ENCODE data around the gene CACNA1B.
"Not testable (repeated sequence)": the region's sequence is repeated elsewhere in the genome, so short reads cannot be mapped to it uniquely, and the experiment has no call there.

The CACNA1B gene

GRCh38 chr9:138120511-138121437 lies 243.2 kb downstream of the CACNA1B start:
- no peak for DNase-seq

GRCh38 chr9:138121438-138122050 lies 244.0 kb downstream of the CACNA1B start:
- no peak for DNase-seq

DNA sequence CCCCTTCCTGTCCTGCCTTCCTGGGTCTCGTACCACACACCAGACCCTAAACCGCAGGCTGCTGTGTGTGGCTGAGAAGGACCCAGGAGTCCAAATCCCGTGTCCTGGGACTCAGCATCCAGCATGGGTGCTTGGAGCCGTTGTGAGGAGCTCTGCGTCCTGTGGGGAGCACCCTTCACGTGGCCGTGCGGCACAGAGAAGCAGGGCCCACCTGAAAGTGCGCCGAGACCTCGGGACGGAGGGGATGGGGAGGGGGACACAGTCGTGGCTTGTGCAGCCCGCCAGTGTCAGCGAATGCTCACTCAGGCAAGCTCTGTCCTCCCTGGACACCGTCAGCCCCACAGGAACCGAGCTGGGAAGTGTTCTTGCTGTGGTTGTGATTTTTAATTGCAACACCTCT lies 244.6 kb downstream of the CACNA1B start:
- DNase-seq = no peak

DNA sequence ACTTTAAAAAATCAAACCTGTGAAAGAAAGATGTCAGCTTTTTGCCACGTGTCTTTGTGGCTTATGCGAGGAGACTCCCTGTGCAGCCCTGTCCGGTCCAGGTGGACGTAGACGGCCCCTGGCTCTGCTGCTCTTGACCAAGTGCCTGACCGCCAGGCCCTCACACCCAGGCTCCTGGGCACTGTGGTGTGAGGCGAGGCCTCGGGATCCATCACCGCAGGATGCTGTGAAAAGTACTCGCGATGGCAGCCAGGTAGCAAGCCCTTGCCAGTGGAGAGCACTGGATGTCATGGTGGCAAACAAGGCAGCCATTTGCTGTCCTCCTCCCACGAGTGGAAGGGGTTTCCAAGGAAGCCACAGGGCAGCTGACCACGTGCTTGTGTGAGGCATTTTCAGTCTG lies 245.1 kb downstream of the CACNA1B start:
- no peak for DNase-seq

DNA sequence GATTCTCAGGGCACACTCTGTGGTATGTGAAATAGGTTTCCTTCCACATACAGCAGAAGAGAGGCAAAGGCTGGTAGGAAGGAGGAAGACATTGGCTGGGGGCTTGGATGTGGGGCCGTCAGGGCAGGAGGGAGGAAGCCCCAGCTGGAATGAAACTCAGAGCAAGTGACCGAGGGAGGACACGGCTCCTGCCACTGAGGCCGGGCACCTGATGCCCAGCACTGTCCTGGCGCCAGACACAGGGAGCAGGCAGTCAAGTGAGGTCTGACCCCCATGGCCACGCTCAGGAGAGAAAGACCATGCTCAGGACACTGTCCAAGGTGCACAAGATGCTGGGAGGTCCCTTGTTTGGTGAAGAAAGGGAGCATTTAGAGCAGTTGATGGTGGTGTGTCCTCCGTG lies 245.5 kb downstream of the CACNA1B start:
- DNase-seq = no peak

DNA sequence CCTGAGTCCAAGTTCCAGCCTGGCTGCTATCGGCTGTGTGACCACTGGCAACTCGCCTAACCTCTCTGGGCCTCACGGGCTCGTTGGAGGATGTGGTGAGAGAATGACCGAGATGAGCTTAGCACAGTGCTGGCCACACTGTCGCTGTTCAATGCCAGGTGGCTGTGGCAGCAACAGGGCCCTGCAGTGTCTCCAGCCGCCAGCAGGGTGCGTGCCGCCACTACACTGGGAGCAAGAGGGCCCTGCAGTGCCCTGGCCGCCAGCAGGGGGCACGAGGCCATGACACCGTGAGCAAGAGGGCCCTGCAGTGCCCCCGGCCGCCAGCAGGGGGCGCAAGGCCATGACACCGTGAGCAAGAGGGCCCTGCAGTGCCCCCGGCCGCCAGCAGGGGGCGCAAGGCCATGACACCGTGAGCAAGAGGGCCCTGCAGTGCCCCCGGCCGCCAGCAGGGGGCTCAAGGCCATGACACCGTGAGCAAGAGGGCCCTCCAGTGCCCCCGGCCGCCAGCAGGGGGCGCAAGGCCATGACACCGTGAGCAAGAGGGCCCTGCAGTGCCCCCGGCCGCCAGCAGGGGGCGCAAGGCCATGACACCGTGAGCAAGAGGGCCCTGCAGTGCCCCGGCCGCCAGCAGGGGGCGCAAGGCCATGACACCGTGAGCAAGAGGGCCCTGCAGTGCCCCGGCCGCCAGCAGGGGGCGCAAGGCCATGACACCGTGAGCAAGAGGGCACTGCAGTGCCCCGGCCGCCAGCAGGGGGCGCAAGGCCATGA lies 248.7 kb downstream of the CACNA1B start:
- DNase-seq = peak; percentile 61

DNA sequence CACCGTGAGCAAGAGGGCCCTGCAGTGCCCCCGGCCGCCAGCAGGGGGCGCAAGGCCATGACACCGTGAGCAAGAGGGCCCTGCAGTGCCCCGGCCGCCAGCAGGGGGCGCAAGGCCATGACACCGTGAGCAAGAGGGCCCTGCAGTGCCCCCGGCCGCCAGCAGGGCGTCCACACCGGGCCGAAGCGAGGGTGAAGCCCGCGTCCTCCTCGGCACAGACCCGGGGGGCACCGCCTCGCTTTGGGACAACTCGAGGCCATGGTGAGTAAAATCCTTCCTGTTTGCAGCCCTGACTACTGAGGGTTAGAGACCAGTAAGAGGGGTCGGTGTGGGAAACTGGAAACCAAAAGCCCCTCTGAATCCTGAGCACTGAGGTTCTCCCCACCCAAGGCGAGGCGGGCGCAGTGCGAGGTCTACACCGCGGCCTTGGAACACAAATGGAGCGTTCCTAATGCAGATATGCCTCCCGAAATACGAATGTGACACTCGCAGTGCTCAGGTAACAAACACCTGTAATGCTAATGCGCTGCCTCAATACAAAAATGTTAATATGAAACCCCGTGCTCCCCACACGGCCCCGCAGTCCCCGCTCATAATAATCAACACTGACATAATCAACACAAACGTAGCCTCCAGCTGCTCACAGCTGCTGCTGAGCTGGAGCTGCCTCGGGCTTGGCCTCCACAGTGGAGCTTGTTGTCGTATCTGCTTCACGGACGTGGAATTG lies 249.4 kb downstream of the CACNA1B start:
- DNase-seq = peak; percentile 16

DNA sequence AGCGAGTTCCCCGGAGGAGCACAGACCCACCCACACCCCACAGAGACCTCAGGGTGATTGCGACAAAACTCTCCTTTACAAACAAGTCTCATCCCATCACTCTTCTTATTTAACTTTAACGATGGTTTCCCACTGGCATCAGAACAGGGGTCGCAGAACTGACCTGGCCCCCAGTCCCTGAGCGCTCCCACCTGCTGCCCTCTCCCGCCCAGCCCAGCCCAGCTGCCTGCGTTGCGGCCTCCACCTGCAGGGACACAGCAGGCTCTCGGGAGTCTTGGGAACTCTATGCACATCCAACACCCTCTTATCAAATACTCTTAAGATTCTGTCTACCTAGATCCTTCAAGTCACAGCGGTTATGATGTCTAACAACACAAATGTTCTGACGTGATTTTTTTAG lies 250.4 kb downstream of the CACNA1B start:
- DNase-seq = peak; percentile 45

DNA sequence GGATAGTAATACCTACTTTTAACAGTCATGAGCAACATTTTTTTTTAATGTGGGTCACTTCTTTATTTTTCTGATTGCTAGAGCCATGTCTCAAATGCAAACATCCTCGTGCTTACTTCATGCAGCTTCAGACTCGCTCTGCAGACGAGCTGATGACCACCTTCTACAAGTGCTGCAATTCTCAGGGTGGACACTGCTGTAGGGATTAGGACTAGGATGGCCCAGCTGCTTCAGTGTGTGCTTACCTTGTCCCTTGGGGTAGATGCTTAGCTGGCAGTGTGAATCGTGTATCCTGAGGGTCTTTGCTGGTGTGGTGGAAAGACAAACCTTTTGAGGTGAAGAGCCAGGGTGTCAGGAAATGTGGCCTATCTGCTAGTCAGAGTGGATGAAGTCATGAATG lies 251.7 kb downstream of the CACNA1B start:
- not testable (repeated sequence) for DNase-seq

- DNase-seq = not testable (repeated sequence)
Measured at GRCh38 chr9:138132946-138133705, 255.5 kb downstream of the CACNA1B start.

- not testable (repeated sequence) for DNase-seq
Measured at GRCh38 chr9:138134581-138134980, 257.0 kb downstream of the CACNA1B start.

DNA sequence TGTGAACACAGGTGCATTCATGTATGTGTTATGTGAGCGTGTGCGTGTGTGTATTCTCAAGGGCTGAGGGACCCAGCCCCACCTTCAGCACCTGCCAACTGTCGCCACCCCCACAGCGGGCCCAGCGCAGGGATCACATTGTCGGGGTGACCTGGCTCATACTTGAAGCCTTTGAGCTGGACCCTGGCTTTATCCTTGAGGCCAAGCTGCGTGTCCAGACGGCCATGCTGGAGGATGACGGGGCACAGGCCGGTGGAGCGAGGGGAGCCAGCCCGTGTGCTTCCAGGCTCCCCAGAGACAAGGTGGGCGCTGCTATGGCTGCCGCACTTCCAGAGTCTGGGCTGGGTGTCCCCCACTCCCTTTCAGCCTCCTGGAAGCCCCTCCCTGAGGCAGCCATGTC lies 261.5 kb downstream of the CACNA1B start:
- not testable (repeated sequence) for DNase-seq

DNA sequence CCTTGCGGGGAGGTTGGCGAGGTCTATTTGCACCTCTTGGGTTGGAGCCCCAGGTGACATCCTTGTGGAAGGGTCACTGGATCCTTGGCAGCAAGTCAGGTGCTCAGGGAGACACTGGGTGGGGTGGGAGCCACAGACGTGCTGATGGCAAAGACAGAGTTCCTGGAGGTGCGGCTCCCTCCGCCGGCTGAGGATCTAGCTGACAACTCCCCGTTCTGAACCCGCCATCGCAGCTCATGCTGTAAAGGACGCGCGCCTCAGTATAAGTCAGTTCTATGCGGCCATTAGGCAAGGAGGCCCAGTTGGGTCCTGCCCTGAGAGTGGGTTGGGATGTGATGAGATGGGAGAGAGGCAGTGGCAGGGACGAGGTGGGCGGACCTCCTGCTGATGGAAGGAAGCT lies 263.4 kb downstream of the CACNA1B start:
- DNase-seq = not testable (repeated sequence)

GRCh38 chr9:138142528-138143244 lies 265.1 kb downstream of the CACNA1B start:
- DNase-seq = not testable (repeated sequence)

- not testable (repeated sequence) for DNase-seq
Measured at GRCh38 chr9:138143491-138143890, 265.9 kb downstream of the CACNA1B start.

DNA sequence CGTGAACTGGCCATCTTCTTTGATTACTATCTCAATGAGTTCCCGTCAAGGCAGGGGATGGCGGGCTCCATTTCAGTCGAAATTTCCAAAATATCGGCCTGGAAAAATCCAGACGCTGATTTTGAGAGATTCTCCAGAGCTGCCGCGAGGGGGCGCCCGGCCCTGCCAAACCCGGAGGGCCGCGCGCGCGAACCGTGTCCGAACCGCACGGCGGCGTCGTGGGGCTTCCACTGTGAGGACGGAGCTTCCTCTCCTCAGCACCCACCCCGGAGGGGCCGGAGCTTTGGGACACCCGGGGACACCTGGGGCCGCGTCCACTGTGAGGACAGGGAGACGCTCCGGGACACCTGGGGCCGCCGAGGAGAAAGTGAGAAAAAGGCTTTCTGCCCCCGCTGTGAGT lies 270.0 kb downstream of the CACNA1B start:
- peak; percentile 51 for DNase-seq

DNA sequence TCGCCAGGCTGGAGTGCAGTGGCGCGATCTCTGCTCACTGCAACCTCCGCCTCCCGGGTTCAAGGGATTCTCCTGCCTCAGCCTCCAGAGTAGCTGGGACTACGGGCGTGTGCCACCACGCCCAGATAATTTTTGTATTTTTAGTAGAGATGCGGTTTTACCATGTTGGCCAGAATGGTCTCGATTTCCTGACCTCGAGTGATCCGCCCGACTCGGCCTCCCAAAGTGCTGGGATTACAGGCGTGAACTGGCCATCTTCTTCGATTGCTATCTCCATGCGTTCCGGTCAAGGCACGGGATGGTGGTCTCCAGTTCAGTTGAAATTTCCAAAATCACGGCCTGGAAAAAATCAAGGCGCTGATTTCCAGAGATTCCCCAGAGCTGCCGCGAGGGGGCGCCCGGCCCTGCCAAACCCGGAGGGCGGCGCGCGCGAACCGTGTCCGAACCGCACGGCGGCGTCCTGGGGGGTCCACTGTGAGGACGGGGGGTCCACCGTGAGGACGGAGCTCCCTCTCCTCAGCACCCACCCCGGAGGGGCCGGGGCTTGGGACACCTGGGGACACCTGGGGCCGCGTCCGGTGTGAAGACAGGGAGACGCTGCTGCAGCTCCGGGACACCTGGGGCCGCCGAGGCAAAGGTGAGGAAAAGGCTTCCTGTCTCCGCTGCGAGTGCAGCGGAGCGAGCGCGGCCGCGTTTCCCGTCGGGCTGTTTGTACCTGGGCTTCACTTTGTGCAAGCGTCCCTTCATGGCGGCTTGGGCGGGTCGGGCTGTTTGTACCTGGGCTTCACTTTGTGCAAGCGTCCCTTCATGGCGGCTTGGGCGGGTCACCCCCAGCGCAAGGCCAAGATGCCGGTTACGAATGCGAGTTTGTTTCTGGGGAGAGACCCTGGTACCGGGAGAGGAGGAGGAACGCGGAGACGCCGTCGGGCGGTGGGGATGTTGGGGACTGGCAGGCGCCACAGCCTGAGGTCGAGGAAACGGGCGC lies 272.4 kb downstream of the CACNA1B start:
- DNase-seq = peak; percentile 53

DNA sequence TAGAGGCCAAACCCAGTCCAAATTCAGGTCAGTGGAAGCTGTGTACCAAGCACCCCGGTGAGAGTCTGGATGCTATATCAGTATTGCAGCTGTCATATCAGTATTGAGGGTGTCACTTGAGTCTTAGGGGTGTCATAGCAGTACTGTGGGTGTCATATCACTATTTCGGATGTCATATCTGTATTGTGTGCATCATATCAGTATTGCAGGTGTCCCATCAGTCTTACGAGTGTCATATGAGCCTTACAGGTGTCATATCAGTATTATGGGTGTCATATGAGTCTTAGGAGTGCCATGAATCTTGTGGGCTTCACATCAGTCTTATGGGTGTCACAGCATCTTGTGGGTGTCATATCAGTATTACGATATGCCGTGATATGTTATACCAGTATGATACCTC lies 278.2 kb downstream of the CACNA1B start:
- not testable (repeated sequence) for DNase-seq

GRCh38 chr9:138166793-138167192 lies 289.2 kb downstream of the CACNA1B start:
- DNase-seq = not testable (repeated sequence)
